ENCODE measurements around the gene PLB1. TPM values are rescaled to one million over a fixed set of nuclear protein-coding genes. Genes with fewer than 3 reads are reported as not detected.

PLB1 gene
- total and polyA plus RNA-seq, 2 experiments from 2014 or later = 0.06 to 0.21 TPM

- no peaks in the 10 kb centered on the region for H3K36me3 Mint-ChIP-seq (ENCODE audit: low read depth)
- DNase-seq (ENCODE audit: low spot score) = no peak
- no peak overlapping the region for H3K27ac Mint-ChIP-seq
These were observed 114.8 kb downstream of the PLB1 start for GRCh38 chr2:28610583-28611201.

More at GRCh38 chr2:28610583-28611201, 114.8 kb downstream of the PLB1 start:
- Histone ChIP-seq H3F3A (replicated peaks; ENCODE audit: low read depth) (no peaks in the 10 kb centered on the region), H3K9me2 (ENCODE audit: insufficient read depth) (no peaks in the 10 kb centered on the region), H3K4me1 (ENCODE audit: insufficient read depth) (no peaks in the 10 kb centered on the region), H3K36me3 (ENCODE audit: insufficient read depth) (no peaks in the 10 kb centered on the region), H2AFZ (no peak overlapping the region), H3K4me2 (no peak overlapping the region), H4K20me1 (replicated peaks; ENCODE audit: insufficient read depth) (no peaks in the 10 kb centered on the region), H3K27ac (ENCODE audit: low read depth) (no peak overlapping the region), H3K4me3 (no peak overlapping the region), H3K27me3 (ENCODE audit: insufficient read depth) (no peaks in the 10 kb centered on the region), H3K79me2 (replicated peaks; ENCODE audit: insufficient read depth) (no peaks in the 10 kb centered on the region)
- TF ChIP-seq ZNF331 (CRISPR knock-in tag; IDR thresholded peaks at IDR 0.05; ENCODE audit: low read depth) = no peak
- no peak for TF ChIP-seq NANOG (IDR thresholded peaks at IDR 0.05; ENCODE audit: borderline replicate concordance)
- TF ChIP-seq POLR2AphosphoS5 (IDR thresholded peaks at IDR 0.05; ENCODE audit: low read depth) = no peak
- TF ChIP-seq, protein P1, sequence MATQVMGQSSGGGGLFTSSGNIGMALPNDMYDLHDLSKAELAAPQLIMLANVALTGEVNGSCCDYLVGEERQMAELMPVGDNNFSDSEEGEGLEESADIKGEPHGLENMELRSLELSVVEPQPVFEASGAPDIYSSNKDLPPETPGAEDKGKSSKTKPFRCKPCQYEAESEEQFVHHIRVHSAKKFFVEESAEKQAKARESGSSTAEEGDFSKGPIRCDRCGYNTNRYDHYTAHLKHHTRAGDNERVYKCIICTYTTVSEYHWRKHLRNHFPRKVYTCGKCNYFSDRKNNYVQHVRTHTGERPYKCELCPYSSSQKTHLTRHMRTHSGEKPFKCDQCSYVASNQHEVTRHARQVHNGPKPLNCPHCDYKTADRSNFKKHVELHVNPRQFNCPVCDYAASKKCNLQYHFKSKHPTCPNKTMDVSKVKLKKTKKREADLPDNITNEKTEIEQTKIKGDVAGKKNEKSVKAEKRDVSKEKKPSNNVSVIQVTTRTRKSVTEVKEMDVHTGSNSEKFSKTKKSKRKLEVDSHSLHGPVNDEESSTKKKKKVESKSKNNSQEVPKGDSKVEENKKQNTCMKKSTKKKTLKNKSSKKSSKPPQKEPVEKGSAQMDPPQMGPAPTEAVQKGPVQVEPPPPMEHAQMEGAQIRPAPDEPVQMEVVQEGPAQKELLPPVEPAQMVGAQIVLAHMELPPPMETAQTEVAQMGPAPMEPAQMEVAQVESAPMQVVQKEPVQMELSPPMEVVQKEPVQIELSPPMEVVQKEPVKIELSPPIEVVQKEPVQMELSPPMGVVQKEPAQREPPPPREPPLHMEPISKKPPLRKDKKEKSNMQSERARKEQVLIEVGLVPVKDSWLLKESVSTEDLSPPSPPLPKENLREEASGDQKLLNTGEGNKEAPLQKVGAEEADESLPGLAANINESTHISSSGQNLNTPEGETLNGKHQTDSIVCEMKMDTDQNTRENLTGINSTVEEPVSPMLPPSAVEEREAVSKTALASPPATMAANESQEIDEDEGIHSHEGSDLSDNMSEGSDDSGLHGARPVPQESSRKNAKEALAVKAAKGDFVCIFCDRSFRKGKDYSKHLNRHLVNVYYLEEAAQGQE (IDR thresholded peaks at IDR 0.05; ENCODE audit: unreplicated experiment) = no peak
- TF ChIP-seq CTCF (conservative IDR thresholded peaks at IDR 0.05; ENCODE audit: low read depth in 2 of 2) = no peak
- no peak for TF ChIP-seq EZH2 (IDR thresholded peaks at IDR 0.05; ENCODE audit: low read depth, unreplicated experiment)
- TF ChIP-seq STAT1 (IDR thresholded peaks at IDR 0.05; ENCODE audit: unreplicated experiment) = no peak
- no peak for TF ChIP-seq CREB1 (CRISPR knock-in tag; IDR thresholded peaks at IDR 0.05; ENCODE audit: low read depth)
- TF ChIP-seq, protein P2, sequence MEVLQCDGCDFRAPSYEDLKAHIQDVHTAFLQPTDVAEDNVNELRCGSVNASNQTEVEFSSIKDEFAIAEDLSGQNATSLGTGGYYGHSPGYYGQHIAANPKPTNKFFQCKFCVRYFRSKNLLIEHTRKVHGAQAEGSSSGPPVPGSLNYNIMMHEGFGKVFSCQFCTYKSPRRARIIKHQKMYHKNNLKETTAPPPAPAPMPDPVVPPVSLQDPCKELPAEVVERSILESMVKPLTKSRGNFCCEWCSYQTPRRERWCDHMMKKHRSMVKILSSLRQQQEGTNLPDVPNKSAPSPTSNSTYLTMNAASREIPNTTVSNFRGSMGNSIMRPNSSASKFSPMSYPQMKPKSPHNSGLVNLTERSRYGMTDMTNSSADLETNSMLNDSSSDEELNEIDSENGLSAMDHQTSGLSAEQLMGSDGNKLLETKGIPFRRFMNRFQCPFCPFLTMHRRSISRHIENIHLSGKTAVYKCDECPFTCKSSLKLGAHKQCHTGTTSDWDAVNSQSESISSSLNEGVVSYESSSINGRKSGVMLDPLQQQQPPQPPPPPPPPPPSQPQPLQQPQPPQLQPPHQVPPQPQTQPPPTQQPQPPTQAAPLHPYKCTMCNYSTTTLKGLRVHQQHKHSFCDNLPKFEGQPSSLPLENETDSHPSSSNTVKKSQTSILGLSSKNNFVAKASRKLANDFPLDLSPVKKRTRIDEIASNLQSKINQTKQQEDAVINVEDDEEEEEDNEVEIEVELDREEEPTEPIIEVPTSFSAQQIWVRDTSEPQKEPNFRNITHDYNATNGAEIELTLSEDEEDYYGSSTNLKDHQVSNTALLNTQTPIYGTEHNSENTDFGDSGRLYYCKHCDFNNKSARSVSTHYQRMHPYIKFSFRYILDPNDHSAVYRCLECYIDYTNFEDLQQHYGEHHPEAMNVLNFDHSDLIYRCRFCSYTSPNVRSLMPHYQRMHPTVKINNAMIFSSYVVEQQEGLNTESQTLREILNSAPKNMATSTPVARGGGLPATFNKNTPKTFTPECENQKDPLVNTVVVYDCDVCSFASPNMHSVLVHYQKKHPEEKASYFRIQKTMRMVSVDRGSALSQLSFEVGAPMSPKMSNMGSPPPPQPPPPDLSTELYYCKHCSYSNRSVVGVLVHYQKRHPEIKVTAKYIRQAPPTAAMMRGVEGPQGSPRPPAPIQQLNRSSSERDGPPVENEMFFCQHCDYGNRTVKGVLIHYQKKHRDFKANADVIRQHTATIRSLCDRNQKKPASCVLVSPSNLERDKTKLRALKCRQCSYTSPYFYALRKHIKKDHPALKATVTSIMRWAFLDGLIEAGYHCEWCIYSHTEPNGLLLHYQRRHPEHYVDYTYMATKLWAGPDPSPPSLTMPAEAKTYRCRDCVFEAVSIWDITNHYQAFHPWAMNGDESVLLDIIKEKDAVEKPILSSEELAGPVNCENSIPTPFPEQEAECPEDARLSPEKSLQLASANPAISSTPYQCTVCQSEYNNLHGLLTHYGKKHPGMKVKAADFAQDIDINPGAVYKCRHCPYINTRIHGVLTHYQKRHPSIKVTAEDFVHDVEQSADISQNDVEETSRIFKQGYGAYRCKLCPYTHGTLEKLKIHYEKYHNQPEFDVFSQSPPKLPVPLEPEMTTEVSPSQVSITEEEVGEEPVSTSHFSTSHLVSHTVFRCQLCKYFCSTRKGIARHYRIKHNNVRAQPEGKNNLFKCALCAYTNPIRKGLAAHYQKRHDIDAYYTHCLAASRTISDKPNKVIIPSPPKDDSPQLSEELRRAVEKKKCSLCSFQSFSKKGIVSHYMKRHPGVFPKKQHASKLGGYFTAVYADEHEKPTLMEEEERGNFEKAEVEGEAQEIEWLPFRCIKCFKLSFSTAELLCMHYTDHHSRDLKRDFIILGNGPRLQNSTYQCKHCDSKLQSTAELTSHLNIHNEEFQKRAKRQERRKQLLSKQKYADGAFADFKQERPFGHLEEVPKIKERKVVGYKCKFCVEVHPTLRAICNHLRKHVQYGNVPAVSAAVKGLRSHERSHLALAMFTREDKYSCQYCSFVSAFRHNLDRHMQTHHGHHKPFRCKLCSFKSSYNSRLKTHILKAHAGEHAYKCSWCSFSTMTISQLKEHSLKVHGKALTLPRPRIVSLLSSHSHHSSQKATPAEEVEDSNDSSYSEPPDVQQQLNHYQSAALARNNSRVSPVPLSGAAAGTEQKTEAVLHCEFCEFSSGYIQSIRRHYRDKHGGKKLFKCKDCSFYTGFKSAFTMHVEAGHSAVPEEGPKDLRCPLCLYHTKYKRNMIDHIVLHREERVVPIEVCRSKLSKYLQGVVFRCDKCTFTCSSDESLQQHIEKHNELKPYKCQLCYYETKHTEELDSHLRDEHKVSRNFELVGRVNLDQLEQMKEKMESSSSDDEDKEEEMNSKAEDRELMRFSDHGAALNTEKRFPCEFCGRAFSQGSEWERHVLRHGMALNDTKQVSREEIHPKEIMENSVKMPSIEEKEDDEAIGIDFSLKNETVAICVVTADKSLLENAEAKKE (CRISPR knock-in tag; IDR thresholded peaks at IDR 0.05) = no peak
- TF ChIP-seq JUNB (IDR thresholded peaks at IDR 0.05; ENCODE audit: unreplicated experiment) = no peak
- no peak for TF ChIP-seq EZH2phosphoT487 (IDR thresholded peaks at IDR 0.05; ENCODE audit: unreplicated experiment)
- TF ChIP-seq, protein P3, sequence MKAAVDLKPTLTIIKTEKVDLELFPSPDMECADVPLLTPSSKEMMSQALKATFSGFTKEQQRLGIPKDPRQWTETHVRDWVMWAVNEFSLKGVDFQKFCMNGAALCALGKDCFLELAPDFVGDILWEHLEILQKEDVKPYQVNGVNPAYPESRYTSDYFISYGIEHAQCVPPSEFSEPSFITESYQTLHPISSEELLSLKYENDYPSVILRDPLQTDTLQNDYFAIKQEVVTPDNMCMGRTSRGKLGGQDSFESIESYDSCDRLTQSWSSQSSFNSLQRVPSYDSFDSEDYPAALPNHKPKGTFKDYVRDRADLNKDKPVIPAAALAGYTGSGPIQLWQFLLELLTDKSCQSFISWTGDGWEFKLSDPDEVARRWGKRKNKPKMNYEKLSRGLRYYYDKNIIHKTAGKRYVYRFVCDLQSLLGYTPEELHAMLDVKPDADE (IDR thresholded peaks at IDR 0.05) = no peak
- no peak for TF ChIP-seq ZNF114 (CRISPR knock-in tag; IDR thresholded peaks at IDR 0.05)
- Mint-ChIP-seq H3K4me1 (peaks cover 20% of the 10 kb centered on the region), H3K27me3 (ENCODE audit: insufficient read depth, low read depth, poor library complexity) (peaks cover 6% of the 10 kb centered on the region), H3K4me3 (no peak overlapping the region), H3K9me3 (no peaks in the 10 kb centered on the region; the same call in 2 of the 3 replicates)
- no peak for ATAC-seq
